GM18873 (cell line): ENCODE data around the gene VPS52.

Experiments
- ATAC-seq: cut with Tn5 transposase; IDR thresholded peaks from one replicate; pipeline ENCODE4 v1.9.1; 2021; ENCODE audit warnings: mild to moderate bottlenecking, moderate library complexity, moderate number of reproducible peaks; ENCODE audit not compliant: unreplicated experiment, low FRiP score

VPS52 gene

GRCh38 chr6:33215271-33216116, 56.2 kb downstream of the VPS52 start:
- no peak for ATAC-seq

GRCh38 chr6:33213989-33214335, 57.7 kb downstream of the VPS52 start:
- ATAC-seq = no peak

- no peak for ATAC-seq
These were observed 58.3 kb downstream of the VPS52 start for GRCh38 chr6:33213166-33213988.

- ATAC-seq = no peak
These were observed 58.9 kb downstream of the VPS52 start for GRCh38 chr6:33212857-33213165.

- ATAC-seq = no peak
These were observed 59.8 kb downstream of the VPS52 start for GRCh38 chr6:33211666-33212422.

- ATAC-seq = no peak
These were observed 60.5 kb downstream of the VPS52 start for GRCh38 chr6:33211136-33211535.

GRCh38 chr6:33209856-33210255, 61.8 kb downstream of the VPS52 start:
- ATAC-seq = no peak

- ATAC-seq = no peak
These were observed 63.3 kb downstream of the VPS52 start, which contains the start of gene RING1 for GRCh38 chr6:33208091-33208967. RING1 (plus strand) TSS chr6:33208500; CDS start chr6:33208823, 323 bp downstream.

GRCh38 chr6:33207552-33208090, 64.1 kb downstream of the VPS52 start:
- no peak for ATAC-seq

- ATAC-seq = no peak
These were observed 64.7 kb downstream of the VPS52 start for GRCh38 chr6:33206864-33207551.

- no peak for ATAC-seq
These were observed 65.4 kb downstream of the VPS52 start for GRCh38 chr6:33206027-33206863.

GRCh38 chr6:33205191-33206026, 66.3 kb downstream of the VPS52 start:
- ATAC-seq = no peak

GRCh38 chr6:33204415-33205190, 67.1 kb downstream of the VPS52 start, which contains the start of gene HSD17B8:
HSD17B8 (plus strand) TSS chr6:33204655; CDS start chr6:33204669, 14 bp downstream.
- peak; percentile 33 for ATAC-seq

GRCh38 chr6:33204165-33204414, 67.6 kb downstream of the VPS52 start:
- ATAC-seq = no peak

GRCh38 chr6:33203443-33204164, 68.1 kb downstream of the VPS52 start:
- ATAC-seq = no peak

- ATAC-seq = no peak
These were observed 68.9 kb downstream of the VPS52 start for GRCh38 chr6:33202799-33203198.
